ENCODE results near the gene SNX19. TPM values are rescaled to one million over a fixed set of nuclear protein-coding genes. Genes with fewer than 3 reads are reported as not detected.

SNX19 gene
- polyA plus RNA-seq, 1 donor from 2014 or later, result 20.8 TPM

DNA sequence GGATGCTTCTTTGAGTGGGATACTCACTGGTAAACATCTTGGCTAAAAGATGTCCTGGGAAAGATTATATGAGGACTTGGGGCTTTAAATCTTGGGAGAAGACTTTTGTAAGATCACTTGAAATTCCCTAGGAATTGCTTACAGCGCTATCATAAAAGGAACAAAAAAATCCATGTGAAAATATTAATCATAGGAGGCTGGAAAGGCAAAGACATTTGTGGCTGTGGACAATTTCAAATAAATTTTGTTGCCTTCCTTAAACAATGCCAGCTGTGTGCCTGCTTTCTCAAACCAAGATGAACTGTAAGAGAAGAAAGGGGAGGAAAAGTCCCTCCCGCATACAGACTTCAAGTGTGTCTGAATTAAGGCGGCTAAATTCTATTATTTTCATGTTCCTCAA lies 75.6 kb downstream of the SNX19 start:
- Histone ChIP-seq H3K9me2 (ENCODE audit: insufficient read depth, low read length) (no peaks in the 10 kb centered on the region), H2AFZ (ENCODE audit: low read depth, low read length) (no peak overlapping the region), H4K20me1 (ENCODE audit: insufficient read depth) (no peaks in the 10 kb centered on the region), H3K27me3 (ENCODE audit: insufficient read depth, low read depth, low read length) (no peaks in the 10 kb centered on the region), H3K27ac (ENCODE audit: low read length) (no peak overlapping the region), H3K9me3 (ENCODE audit: low read length) (no peaks in the 10 kb centered on the region), H3F3A (ENCODE audit: insufficient read depth, low read length, poor library complexity, severe bottlenecking) (no peaks in the 10 kb centered on the region), H3K4me2 (ENCODE audit: low read length) (no peak overlapping the region), H3K4me3 (ENCODE audit: low read length) (no peak overlapping the region), H3K36me3 (ENCODE audit: insufficient read depth, low read length) (no peaks in the 10 kb centered on the region), H3K9ac (ENCODE audit: low read length) (no peak overlapping the region), H3K79me2 (replicated peaks; ENCODE audit: insufficient read depth, low read length) (no peaks in the 10 kb centered on the region)
- TF ChIP-seq EZH2 (IDR thresholded peaks at IDR 0.05; ENCODE audit: borderline replicate concordance, insufficient read depth, low read length, poor library complexity, severe bottlenecking) (no peak), TAF1 (IDR thresholded peaks at IDR 0.05; ENCODE audit: low read depth) (no peak), EP300 (conservative IDR thresholded peaks at IDR 0.05; ENCODE audit: poor library complexity, severe bottlenecking) (no peak), POLR2AphosphoS5 (IDR thresholded peaks at IDR 0.05) (no peak), MXI1 (conservative IDR thresholded peaks at IDR 0.05; ENCODE audit: poor library complexity, severe bottlenecking) (no peak), SMC3 (conservative IDR thresholded peaks at IDR 0.05; ENCODE audit: poor library complexity) (no peak), RAD21 (conservative IDR thresholded peaks at IDR 0.05) (no peak)
- TF ChIP-seq, protein P1, sequence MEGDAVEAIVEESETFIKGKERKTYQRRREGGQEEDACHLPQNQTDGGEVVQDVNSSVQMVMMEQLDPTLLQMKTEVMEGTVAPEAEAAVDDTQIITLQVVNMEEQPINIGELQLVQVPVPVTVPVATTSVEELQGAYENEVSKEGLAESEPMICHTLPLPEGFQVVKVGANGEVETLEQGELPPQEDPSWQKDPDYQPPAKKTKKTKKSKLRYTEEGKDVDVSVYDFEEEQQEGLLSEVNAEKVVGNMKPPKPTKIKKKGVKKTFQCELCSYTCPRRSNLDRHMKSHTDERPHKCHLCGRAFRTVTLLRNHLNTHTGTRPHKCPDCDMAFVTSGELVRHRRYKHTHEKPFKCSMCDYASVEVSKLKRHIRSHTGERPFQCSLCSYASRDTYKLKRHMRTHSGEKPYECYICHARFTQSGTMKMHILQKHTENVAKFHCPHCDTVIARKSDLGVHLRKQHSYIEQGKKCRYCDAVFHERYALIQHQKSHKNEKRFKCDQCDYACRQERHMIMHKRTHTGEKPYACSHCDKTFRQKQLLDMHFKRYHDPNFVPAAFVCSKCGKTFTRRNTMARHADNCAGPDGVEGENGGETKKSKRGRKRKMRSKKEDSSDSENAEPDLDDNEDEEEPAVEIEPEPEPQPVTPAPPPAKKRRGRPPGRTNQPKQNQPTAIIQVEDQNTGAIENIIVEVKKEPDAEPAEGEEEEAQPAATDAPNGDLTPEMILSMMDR (IDR thresholded peaks at IDR 0.05; ENCODE audit: poor library complexity, severe bottlenecking), result no peak
- TF ChIP-seq, protein P2, sequence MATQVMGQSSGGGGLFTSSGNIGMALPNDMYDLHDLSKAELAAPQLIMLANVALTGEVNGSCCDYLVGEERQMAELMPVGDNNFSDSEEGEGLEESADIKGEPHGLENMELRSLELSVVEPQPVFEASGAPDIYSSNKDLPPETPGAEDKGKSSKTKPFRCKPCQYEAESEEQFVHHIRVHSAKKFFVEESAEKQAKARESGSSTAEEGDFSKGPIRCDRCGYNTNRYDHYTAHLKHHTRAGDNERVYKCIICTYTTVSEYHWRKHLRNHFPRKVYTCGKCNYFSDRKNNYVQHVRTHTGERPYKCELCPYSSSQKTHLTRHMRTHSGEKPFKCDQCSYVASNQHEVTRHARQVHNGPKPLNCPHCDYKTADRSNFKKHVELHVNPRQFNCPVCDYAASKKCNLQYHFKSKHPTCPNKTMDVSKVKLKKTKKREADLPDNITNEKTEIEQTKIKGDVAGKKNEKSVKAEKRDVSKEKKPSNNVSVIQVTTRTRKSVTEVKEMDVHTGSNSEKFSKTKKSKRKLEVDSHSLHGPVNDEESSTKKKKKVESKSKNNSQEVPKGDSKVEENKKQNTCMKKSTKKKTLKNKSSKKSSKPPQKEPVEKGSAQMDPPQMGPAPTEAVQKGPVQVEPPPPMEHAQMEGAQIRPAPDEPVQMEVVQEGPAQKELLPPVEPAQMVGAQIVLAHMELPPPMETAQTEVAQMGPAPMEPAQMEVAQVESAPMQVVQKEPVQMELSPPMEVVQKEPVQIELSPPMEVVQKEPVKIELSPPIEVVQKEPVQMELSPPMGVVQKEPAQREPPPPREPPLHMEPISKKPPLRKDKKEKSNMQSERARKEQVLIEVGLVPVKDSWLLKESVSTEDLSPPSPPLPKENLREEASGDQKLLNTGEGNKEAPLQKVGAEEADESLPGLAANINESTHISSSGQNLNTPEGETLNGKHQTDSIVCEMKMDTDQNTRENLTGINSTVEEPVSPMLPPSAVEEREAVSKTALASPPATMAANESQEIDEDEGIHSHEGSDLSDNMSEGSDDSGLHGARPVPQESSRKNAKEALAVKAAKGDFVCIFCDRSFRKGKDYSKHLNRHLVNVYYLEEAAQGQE (IDR thresholded peaks at IDR 0.05; ENCODE audit: borderline replicate concordance), result no peak

DNA sequence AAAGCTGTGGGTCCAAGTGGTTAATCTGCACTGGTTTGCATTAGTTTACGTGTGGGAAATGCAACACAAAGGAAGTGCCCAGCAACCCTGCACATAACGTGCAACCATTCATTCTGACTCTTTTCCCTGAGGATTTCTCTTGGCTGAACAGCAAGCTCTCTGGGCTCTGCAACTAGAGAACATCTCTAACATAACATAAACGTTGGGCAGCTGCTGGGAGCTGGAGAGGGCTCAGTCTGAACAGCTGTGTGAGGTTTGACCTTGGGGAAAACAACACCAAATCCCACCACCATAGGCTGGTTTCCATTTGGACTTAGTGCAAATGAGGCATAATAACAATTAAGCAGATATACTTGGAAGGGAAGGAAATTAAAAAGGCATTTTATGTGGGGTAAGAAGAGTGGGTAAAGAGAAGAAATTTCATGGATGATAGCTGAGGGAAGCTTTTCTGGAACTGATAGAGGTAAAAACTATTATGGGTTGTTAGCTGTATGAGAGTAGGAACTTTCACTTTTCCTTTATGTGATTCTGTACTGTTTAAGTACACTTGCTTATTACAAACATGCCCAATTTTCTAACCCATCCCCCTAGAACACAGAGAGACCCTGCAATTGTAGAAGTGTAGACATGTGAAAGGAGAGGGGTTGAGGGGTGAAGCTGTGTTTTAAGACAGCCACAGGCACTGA lies 76.2 kb downstream of the SNX19 start:
- no peaks in the 10 kb centered on the region for H3K9me3 ChIP-seq (ENCODE audit: low read length)
- H2AFZ ChIP-seq (ENCODE audit: low read depth, low read length), result no peak overlapping the region
- H4K20me1 ChIP-seq (ENCODE audit: insufficient read depth), result no peaks in the 10 kb centered on the region
- no peak overlapping the region for H3K27ac ChIP-seq (ENCODE audit: low read length)
- no peak overlapping the region for H3K9ac ChIP-seq (ENCODE audit: low read length)
- H3F3A ChIP-seq (ENCODE audit: insufficient read depth, low read length, poor library complexity, severe bottlenecking), result no peaks in the 10 kb centered on the region
- H3K4me2 ChIP-seq (ENCODE audit: low read length), result no peak overlapping the region
- TF ChIP-seq RAD21 (conservative IDR thresholded peaks at IDR 0.05) (no peak), EP300 (conservative IDR thresholded peaks at IDR 0.05; ENCODE audit: poor library complexity, severe bottlenecking) (no peak), TAF1 (IDR thresholded peaks at IDR 0.05; ENCODE audit: low read depth) (no peak), MXI1 (conservative IDR thresholded peaks at IDR 0.05; ENCODE audit: poor library complexity, severe bottlenecking) (no peak), POLR2AphosphoS5 (IDR thresholded peaks at IDR 0.05) (no peak), EZH2 (IDR thresholded peaks at IDR 0.05; ENCODE audit: borderline replicate concordance, insufficient read depth, low read length, poor library complexity, severe bottlenecking) (no peak), SMC3 (conservative IDR thresholded peaks at IDR 0.05; ENCODE audit: poor library complexity) (no peak)
- TF ChIP-seq, protein P1 (IDR thresholded peaks at IDR 0.05; ENCODE audit: poor library complexity, severe bottlenecking), result no peak
- TF ChIP-seq, protein P2 (IDR thresholded peaks at IDR 0.05; ENCODE audit: borderline replicate concordance), result no peak
- H3K9me2 ChIP-seq (ENCODE audit: insufficient read depth, low read length), result no peaks in the 10 kb centered on the region
- no peaks in the 10 kb centered on the region for H3K27me3 ChIP-seq (ENCODE audit: insufficient read depth, low read depth, low read length)
- H3K4me3 ChIP-seq (ENCODE audit: low read length), result no peak overlapping the region
- H3K36me3 ChIP-seq (ENCODE audit: insufficient read depth, low read length), result no peaks in the 10 kb centered on the region
- no peaks in the 10 kb centered on the region for H3K79me2 ChIP-seq (replicated peaks; ENCODE audit: insufficient read depth, low read length)
